ENCODE data around the gene GMPPA. TPM values are rescaled to one million over a fixed set of nuclear protein-coding genes. Genes with fewer than 3 reads are reported as not detected.

GMPPA gene
- total and polyA plus RNA-seq, 2 experiments from 2014 or later, result 67.8 to 76.5 TPM

DNA sequence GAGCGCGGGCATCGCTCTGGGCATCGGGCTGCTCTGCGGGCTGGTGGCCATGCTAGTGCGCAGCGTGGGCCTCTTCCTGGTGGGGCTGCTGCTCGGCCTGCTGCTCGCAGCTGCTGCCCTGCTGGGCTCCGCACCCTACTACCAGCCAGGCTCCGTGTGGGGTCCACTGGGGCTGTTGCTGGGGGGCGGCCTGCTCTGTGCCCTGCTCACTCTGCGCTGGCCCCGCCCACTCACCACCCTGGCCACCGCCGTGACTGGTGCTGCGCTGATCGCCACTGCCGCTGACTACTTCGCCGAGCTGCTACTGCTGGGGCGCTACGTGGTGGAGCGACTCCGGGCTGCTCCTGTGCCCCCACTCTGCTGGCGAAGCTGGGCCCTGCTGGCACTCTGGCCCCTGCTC, 48.9 kb downstream of the GMPPA start:
- H3K4me3 ChIP-seq, result no peak overlapping the region
- peaks cover 4% of the 10 kb centered on the region for H3K4me1 ChIP-seq (ENCODE audit: insufficient read depth)
- H3K9me3 ChIP-seq (ENCODE audit: low read depth), result no peaks in the 10 kb centered on the region
- H3K27me3 ChIP-seq, result peaks cover 4% of the 10 kb centered on the region
- no peak for TF ChIP-seq EZH2phosphoT487 (IDR thresholded peaks at IDR 0.05; ENCODE audit: low read depth, severe bottlenecking, unreplicated experiment)
- no peak for TF ChIP-seq CTCF (IDR thresholded peaks at IDR 0.05; ENCODE audit: poor library complexity)
- TF ChIP-seq EZH2 (IDR thresholded peaks at IDR 0.05; ENCODE audit: borderline replicate concordance), result no peak
- H3K9me2 ChIP-seq (replicated peaks; ENCODE audit: insufficient read depth), result no peaks in the 10 kb centered on the region
- H3K27ac ChIP-seq, result no peak overlapping the region
- whole genome bisulfite sequencing (ENCODE audit: low lambda C conversion rate, missing lambda C conversion rate), result 98% methylated on average over 25 of the region's 26 CpGs
- H3K79me2 ChIP-seq, result peaks cover 2% of the 10 kb centered on the region
- H3K4me2 ChIP-seq, result no peak overlapping the region
- H2AFZ ChIP-seq, result no peak overlapping the region
- no peak for DNase-seq (ENCODE audit: low spot score)
- H3K36me3 ChIP-seq (replicated peaks; ENCODE audit: insufficient read depth, low read depth), result no peaks in the 10 kb centered on the region
- no peaks in the 10 kb centered on the region for H4K20me1 ChIP-seq (ENCODE audit: insufficient read depth, poor library complexity, severe bottlenecking)

DNA sequence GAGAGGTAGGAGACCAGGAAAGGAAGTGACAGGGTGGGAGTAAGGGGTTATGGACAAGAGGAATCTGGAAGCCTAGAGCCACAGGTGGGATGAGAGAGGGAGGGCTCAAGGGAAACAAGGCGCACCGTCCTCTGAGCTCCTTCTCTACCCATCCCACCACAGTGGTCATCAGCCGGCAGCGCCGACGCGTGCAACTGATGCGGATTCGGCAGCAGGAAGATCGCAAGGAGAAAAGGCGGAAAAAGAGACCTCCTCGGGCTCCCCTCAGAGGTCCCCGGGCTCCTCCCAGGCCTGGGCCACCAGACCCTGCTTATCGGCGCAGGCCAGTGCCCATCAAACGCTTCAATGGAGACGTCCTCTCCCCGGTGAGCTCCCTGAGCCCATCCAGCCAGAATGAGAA, 50.3 kb downstream of the GMPPA start:
- Histone ChIP-seq H3K36me3 (replicated peaks; ENCODE audit: insufficient read depth, low read depth) (no peaks in the 10 kb centered on the region), H3K27ac (no peak overlapping the region), H3K9me3 (ENCODE audit: low read depth) (no peaks in the 10 kb centered on the region), H3K79me2 (no peaks in the 10 kb centered on the region), H3K4me1 (ENCODE audit: insufficient read depth) (peaks cover 11% of the 10 kb centered on the region), H3K9me2 (replicated peaks; ENCODE audit: insufficient read depth) (no peaks in the 10 kb centered on the region), H2AFZ (no peak overlapping the region), H4K20me1 (ENCODE audit: insufficient read depth, poor library complexity, severe bottlenecking) (no peaks in the 10 kb centered on the region), H3K27me3 (peaks cover 9% of the 10 kb centered on the region), H3K4me3 (no peak overlapping the region), H3K4me2 (no peak overlapping the region)
- 98% methylated on average over 18 of the region's 18 CpGs for WGBS (ENCODE audit: low lambda C conversion rate, missing lambda C conversion rate)
- DNase-seq (ENCODE audit: low spot score), result no peak
- TF ChIP-seq EZH2phosphoT487 (IDR thresholded peaks at IDR 0.05; ENCODE audit: low read depth, severe bottlenecking, unreplicated experiment) (no peak), EZH2 (IDR thresholded peaks at IDR 0.05; ENCODE audit: borderline replicate concordance) (no peak), CTCF (IDR thresholded peaks at IDR 0.05; ENCODE audit: poor library complexity) (no peak)

GRCh38 chr2:219549619-219550018, 50.9 kb downstream of the GMPPA start:
- no peaks in the 10 kb centered on the region for H3K9me3 ChIP-seq (ENCODE audit: low read depth)
- H3K27ac ChIP-seq, result no peak overlapping the region
- no peak overlapping the region for H3K4me2 ChIP-seq
- 90% methylated on average over 9 of the region's 9 CpGs for WGBS (ENCODE audit: low lambda C conversion rate, missing lambda C conversion rate)
- no peak overlapping the region for H2AFZ ChIP-seq
- TF ChIP-seq EZH2 (IDR thresholded peaks at IDR 0.05; ENCODE audit: borderline replicate concordance) (no peak), EZH2phosphoT487 (IDR thresholded peaks at IDR 0.05; ENCODE audit: low read depth, severe bottlenecking, unreplicated experiment) (no peak), CTCF (IDR thresholded peaks at IDR 0.05; ENCODE audit: poor library complexity) (no peak)
- H3K79me2 ChIP-seq, result no peaks in the 10 kb centered on the region
- no peaks in the 10 kb centered on the region for H4K20me1 ChIP-seq (ENCODE audit: insufficient read depth, poor library complexity, severe bottlenecking)
- H3K9me2 ChIP-seq (replicated peaks; ENCODE audit: insufficient read depth), result no peaks in the 10 kb centered on the region
- H3K36me3 ChIP-seq (replicated peaks; ENCODE audit: insufficient read depth, low read depth), result no peaks in the 10 kb centered on the region
- H3K27me3 ChIP-seq, result peaks cover 9% of the 10 kb centered on the region
- H3K4me3 ChIP-seq, result no peak overlapping the region
- H3K4me1 ChIP-seq (ENCODE audit: insufficient read depth), result peaks cover 7% of the 10 kb centered on the region
- no peak for DNase-seq (ENCODE audit: low spot score)
